ENCODE data around the gene CLC.

CLC gene

GRCh38 chr19:39738814-39739213, 985 bp upstream of the CLC start:
- Histone ChIP-seq H3F3A (ENCODE audit: control insufficient read depth, insufficient read depth) (no peaks in the 10 kb centered on the region), H3K4me1 (ENCODE audit: control insufficient read depth, low read length) (no peaks in the 10 kb centered on the region), H3K27ac (ENCODE audit: low read depth, low read length) (no peak overlapping the region), H3K79me2 (ENCODE audit: control insufficient read depth, low read length) (no peaks in the 10 kb centered on the region), H3K27me3 (ENCODE audit: control insufficient read depth, low read length) (peaks cover 20% of the 10 kb centered on the region), H3K36me3 (ENCODE audit: control insufficient read depth, low read length) (no peaks in the 10 kb centered on the region), H4K20me1 (ENCODE audit: control insufficient read depth, insufficient read depth, low read depth, low read length) (no peaks in the 10 kb centered on the region), H3K9me3 (ENCODE audit: control insufficient read depth, insufficient read depth, low read length) (no peaks in the 10 kb centered on the region), H3K9me2 (replicated peaks; ENCODE audit: control insufficient read depth, low read length) (no peaks in the 10 kb centered on the region), H3K4me2 (ENCODE audit: low read length) (no peak overlapping the region), H3K4me3 (ENCODE audit: low read length) (no peak overlapping the region)
- TF ChIP-seq CTCF (IDR thresholded peaks at IDR 0.05; ENCODE audit: low read depth, low read length, poor library complexity, severe bottlenecking) (no peak), EZH2phosphoT487 (IDR thresholded peaks at IDR 0.05; ENCODE audit: borderline replicate concordance, low read length) (no peak)

GRCh38 chr19:39737351-39737750, 478 bp downstream of the CLC start:
- no peak for TF ChIP-seq EZH2phosphoT487 (IDR thresholded peaks at IDR 0.05; ENCODE audit: borderline replicate concordance, low read length)
- no peak for TF ChIP-seq CTCF (IDR thresholded peaks at IDR 0.05; ENCODE audit: low read depth, low read length, poor library complexity, severe bottlenecking)
- H3K9me2 ChIP-seq (replicated peaks; ENCODE audit: control insufficient read depth, low read length): no peaks in the 10 kb centered on the region
- no peaks in the 10 kb centered on the region for H3K79me2 ChIP-seq (ENCODE audit: control insufficient read depth, low read length)
- H3K27me3 ChIP-seq (ENCODE audit: control insufficient read depth, low read length): peaks cover 20% of the 10 kb centered on the region
- no peak overlapping the region for H3K27ac ChIP-seq (ENCODE audit: low read depth, low read length)
- no peak overlapping the region for H3K4me2 ChIP-seq (ENCODE audit: low read length)
- H3K9me3 ChIP-seq (ENCODE audit: control insufficient read depth, insufficient read depth, low read length): no peaks in the 10 kb centered on the region
- H3K4me3 ChIP-seq (ENCODE audit: low read length): no peak overlapping the region
- no peaks in the 10 kb centered on the region for H3F3A ChIP-seq (ENCODE audit: control insufficient read depth, insufficient read depth)
- no peaks in the 10 kb centered on the region for H3K36me3 ChIP-seq (ENCODE audit: control insufficient read depth, low read length)
- no peaks in the 10 kb centered on the region for H3K4me1 ChIP-seq (ENCODE audit: control insufficient read depth, low read length)
- H4K20me1 ChIP-seq (ENCODE audit: control insufficient read depth, insufficient read depth, low read depth, low read length): no peaks in the 10 kb centered on the region

- no peak overlapping the region for H3K4me2 ChIP-seq (ENCODE audit: low read length)
- H3K27me3 ChIP-seq (ENCODE audit: control insufficient read depth, low read length): peaks cover 22% of the 10 kb centered on the region
- H3K9me2 ChIP-seq (replicated peaks; ENCODE audit: control insufficient read depth, low read length): no peaks in the 10 kb centered on the region
- H4K20me1 ChIP-seq (ENCODE audit: control insufficient read depth, insufficient read depth, low read depth, low read length): no peaks in the 10 kb centered on the region
- no peaks in the 10 kb centered on the region for H3K36me3 ChIP-seq (ENCODE audit: control insufficient read depth, low read length)
- TF ChIP-seq EZH2phosphoT487 (IDR thresholded peaks at IDR 0.05; ENCODE audit: borderline replicate concordance, low read length): no peak
- no peak for TF ChIP-seq CTCF (IDR thresholded peaks at IDR 0.05; ENCODE audit: low read depth, low read length, poor library complexity, severe bottlenecking)
- no peaks in the 10 kb centered on the region for H3F3A ChIP-seq (ENCODE audit: control insufficient read depth, insufficient read depth)
- H3K27ac ChIP-seq (ENCODE audit: low read depth, low read length): no peak overlapping the region
- no peaks in the 10 kb centered on the region for H3K79me2 ChIP-seq (ENCODE audit: control insufficient read depth, low read length)
- no peaks in the 10 kb centered on the region for H3K4me1 ChIP-seq (ENCODE audit: control insufficient read depth, low read length)
- no peak overlapping the region for H3K4me3 ChIP-seq (ENCODE audit: low read length)
- no peaks in the 10 kb centered on the region for H3K9me3 ChIP-seq (ENCODE audit: control insufficient read depth, insufficient read depth, low read length)
These were observed 1.7 kb downstream of the CLC start for GRCh38 chr19:39736088-39736487.

GRCh38 chr19:39735688-39736087, 2.1 kb downstream of the CLC start:
- Histone ChIP-seq H3K4me3 (ENCODE audit: low read length) (no peak overlapping the region), H3K79me2 (ENCODE audit: control insufficient read depth, low read length) (no peaks in the 10 kb centered on the region), H3K4me1 (ENCODE audit: control insufficient read depth, low read length) (no peaks in the 10 kb centered on the region), H3K9me3 (ENCODE audit: control insufficient read depth, insufficient read depth, low read length) (no peaks in the 10 kb centered on the region), H3F3A (ENCODE audit: control insufficient read depth, insufficient read depth) (no peaks in the 10 kb centered on the region), H4K20me1 (ENCODE audit: control insufficient read depth, insufficient read depth, low read depth, low read length) (no peaks in the 10 kb centered on the region), H3K9me2 (replicated peaks; ENCODE audit: control insufficient read depth, low read length) (no peaks in the 10 kb centered on the region), H3K4me2 (ENCODE audit: low read length) (no peak overlapping the region), H3K36me3 (ENCODE audit: control insufficient read depth, low read length) (no peaks in the 10 kb centered on the region), H3K27ac (ENCODE audit: low read depth, low read length) (no peak overlapping the region), H3K27me3 (ENCODE audit: control insufficient read depth, low read length) (peaks cover 22% of the 10 kb centered on the region)
- TF ChIP-seq CTCF (IDR thresholded peaks at IDR 0.05; ENCODE audit: low read depth, low read length, poor library complexity, severe bottlenecking): no peak
- no peak for TF ChIP-seq EZH2phosphoT487 (IDR thresholded peaks at IDR 0.05; ENCODE audit: borderline replicate concordance, low read length)
